ENCODE results near the gene GABBR1. TPM values are rescaled to one million over a fixed set of nuclear protein-coding genes. Genes with fewer than 3 reads are reported as not detected.

The GABBR1 gene
- total RNA-seq, 1 donor from 2014 or later, result 6.3 TPM

DNA sequence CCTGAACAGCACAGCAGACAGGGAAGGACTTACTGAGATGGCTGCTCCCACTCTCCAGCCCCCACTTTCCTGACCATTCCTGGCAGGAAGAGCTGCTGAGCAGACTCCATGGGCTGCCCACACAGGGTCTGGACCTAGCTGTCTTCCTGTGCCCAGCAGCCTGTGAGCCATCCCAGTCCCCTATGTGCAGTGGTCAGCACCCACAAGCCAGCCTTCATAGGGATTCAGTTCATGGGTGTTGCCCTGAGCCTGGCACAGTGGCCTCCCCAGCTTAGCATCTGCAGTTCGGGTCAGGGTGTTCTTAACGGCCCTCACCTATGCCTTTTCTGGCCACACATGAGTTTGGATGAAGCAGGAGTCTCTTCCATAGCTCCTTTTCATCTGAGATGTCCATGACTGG is 105.4 kb downstream of the GABBR1 start:
- Histone ChIP-seq H3K4me3 (ENCODE audit: low read depth, low read length) (no peak overlapping the region), H3K27me3 (ENCODE audit: control insufficient read depth, insufficient read depth, low read length) (no peaks in the 10 kb centered on the region), H3K36me3 (ENCODE audit: control insufficient read depth, insufficient read depth, low read length) (no peaks in the 10 kb centered on the region)
- FAIRE-seq (no peak), DNase-seq (ENCODE audit: low read depth) (no peak)
- TF ChIP-seq, protein P1, sequence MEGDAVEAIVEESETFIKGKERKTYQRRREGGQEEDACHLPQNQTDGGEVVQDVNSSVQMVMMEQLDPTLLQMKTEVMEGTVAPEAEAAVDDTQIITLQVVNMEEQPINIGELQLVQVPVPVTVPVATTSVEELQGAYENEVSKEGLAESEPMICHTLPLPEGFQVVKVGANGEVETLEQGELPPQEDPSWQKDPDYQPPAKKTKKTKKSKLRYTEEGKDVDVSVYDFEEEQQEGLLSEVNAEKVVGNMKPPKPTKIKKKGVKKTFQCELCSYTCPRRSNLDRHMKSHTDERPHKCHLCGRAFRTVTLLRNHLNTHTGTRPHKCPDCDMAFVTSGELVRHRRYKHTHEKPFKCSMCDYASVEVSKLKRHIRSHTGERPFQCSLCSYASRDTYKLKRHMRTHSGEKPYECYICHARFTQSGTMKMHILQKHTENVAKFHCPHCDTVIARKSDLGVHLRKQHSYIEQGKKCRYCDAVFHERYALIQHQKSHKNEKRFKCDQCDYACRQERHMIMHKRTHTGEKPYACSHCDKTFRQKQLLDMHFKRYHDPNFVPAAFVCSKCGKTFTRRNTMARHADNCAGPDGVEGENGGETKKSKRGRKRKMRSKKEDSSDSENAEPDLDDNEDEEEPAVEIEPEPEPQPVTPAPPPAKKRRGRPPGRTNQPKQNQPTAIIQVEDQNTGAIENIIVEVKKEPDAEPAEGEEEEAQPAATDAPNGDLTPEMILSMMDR (IDR thresholded peaks at IDR 0.05; ENCODE audit: insufficient read depth, low read length, severe bottlenecking), result no peak

DNA sequence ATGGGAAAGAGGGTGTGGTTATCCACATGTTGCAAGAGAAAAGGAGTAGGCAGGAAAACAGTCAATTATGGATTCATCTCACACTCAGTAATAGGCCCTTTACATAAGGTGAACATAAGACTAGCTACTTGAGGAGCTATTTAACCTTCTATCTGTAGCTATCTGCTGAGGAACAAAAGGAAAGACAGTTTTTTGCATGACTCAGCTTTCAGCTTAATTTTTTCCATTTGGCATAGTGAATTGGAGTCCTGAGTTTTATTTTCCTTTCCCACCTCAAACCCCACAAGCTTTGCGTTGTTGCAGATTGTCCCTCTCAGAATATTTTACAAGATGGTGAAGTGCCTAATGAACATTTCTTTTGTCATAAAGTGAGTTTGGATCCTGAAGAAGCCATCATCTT is 105.9 kb downstream of the GABBR1 start:
- Histone ChIP-seq H3K27me3 (ENCODE audit: control insufficient read depth, insufficient read depth, low read length) (no peaks in the 10 kb centered on the region), H3K4me3 (ENCODE audit: low read depth, low read length) (no peak overlapping the region), H3K36me3 (ENCODE audit: control insufficient read depth, insufficient read depth, low read length) (no peaks in the 10 kb centered on the region)
- TF ChIP-seq, protein P1 (IDR thresholded peaks at IDR 0.05; ENCODE audit: insufficient read depth, low read length, severe bottlenecking), result no peak
- DNase-seq (ENCODE audit: low read depth), result no peak
- no peak for FAIRE-seq

DNA sequence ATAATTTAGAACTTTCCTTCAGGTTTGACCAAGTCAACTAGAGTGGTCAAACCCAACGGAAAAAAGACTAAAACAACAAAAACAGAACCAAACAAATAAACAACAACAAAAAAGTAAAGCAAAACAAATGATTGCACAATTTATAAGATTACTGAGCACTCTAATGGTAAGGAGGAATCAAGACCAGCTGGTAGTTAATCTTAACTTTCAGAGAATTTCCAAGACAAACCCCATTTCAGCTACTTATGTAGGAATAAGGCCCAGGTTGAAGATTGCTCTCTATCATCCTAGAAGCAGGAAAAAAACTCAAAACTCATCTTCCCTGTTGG is 107.7 kb downstream of the GABBR1 start:
- no peaks in the 10 kb centered on the region for H3K27me3 ChIP-seq (ENCODE audit: control insufficient read depth, insufficient read depth, low read length)
- TF ChIP-seq, protein P1 (IDR thresholded peaks at IDR 0.05; ENCODE audit: insufficient read depth, low read length, severe bottlenecking), result no peak
- no peak for DNase-seq (ENCODE audit: low read depth)

DNA sequence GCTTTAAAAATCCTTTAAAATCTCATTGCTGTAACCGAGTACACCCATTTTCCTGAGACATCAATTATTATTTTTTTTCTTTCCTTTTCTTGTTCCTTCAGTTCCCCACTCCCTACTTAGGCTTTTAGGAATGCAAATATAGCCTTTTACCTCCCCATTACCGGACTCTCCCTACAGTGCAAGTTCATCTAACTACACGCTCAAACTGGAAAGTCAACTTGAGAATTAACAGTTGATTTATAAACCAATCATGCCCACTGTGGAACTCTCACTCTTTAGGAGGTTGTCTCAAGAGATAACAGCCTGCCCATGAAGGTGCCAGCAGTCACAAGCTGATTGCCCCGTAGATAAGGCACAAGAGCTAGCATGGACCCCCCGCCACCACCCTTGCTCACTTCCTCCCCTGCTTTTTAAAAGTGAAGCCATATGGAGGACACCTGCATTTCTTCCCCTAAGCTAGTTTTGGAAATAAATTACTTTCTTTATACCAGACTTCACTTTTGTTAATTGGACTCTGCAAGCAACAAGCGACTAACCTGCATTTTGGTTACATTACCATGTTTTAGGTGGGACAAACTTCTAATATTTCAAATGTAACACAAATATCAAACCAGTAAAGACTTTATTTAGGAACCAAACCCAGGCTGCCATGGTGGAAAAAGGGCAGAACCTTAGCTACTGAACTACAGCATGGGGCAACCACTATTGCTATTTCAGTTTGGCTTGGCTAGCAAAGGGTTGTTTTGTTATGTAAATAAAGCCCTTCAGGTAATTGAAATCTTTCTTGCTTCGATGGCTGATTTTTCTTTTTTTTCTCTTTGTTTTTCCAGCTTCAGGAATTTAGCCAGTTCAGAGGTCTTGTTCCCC is 108.3 kb downstream of the GABBR1 start:
- DNase-seq (ENCODE audit: low read depth) (no peak), FAIRE-seq (no peak)
- no peak overlapping the region for H3K4me3 ChIP-seq (ENCODE audit: low read depth, low read length)
- TF ChIP-seq, protein P1 (IDR thresholded peaks at IDR 0.05; ENCODE audit: insufficient read depth, low read length, severe bottlenecking), result no peak
- H3K36me3 ChIP-seq (ENCODE audit: control insufficient read depth, insufficient read depth, low read length), result no peaks in the 10 kb centered on the region
- no peaks in the 10 kb centered on the region for H3K27me3 ChIP-seq (ENCODE audit: control insufficient read depth, insufficient read depth, low read length)

More for the DNA sequence above, 107.7 kb downstream of the GABBR1 start:
- FAIRE-seq, result no peak
- no peak overlapping the region for H3K4me3 ChIP-seq (ENCODE audit: low read depth, low read length)
- H3K36me3 ChIP-seq (ENCODE audit: control insufficient read depth, insufficient read depth, low read length), result no peaks in the 10 kb centered on the region

DNA sequence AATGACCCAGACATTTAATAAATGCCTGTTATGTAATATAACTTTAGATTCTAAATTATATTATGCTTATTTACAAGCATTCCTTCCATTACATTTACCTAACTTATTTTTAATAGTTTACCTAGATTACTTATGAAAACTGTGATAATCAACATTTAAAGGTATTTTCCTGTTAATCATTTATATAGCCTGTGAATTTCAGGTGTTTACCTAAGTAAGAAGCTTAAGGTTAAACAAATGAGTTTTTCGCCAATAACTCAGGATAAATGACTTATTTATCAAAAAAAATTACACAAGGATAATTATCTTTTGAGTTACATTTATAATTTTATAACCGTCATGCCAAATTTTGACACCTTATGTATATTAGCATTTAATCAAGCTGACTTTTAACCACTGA is 108.9 kb downstream of the GABBR1 start:
- H3K36me3 ChIP-seq (ENCODE audit: control insufficient read depth, insufficient read depth, low read length), result no peaks in the 10 kb centered on the region
- H3K27me3 ChIP-seq (ENCODE audit: control insufficient read depth, insufficient read depth, low read length), result no peaks in the 10 kb centered on the region
- no peak for FAIRE-seq
- DNase-seq (ENCODE audit: low read depth), result no peak
- H3K4me3 ChIP-seq (ENCODE audit: low read depth, low read length), result no peak overlapping the region
- TF ChIP-seq, protein P1 (IDR thresholded peaks at IDR 0.05; ENCODE audit: insufficient read depth, low read length, severe bottlenecking), result no peak

DNA sequence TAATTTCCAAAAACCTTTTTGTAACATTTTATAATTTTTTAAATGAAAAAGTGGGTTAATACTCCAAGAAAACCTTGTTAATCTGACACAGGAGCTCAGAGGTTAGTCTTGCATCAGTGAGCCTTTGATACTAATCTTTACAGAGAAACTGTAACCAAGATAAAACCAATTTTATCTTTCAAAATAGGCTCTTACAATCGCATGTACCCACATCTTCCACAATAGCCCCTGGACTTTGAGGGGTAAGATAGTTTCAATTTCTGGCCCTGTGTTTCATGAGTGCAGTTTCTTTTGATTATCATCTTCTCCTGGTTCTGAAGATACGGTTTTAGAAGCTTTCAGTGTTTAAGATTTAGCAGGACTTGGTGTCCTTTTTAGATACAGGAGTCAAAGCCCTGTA is 110.8 kb downstream of the GABBR1 start:
- Histone ChIP-seq H3K36me3 (ENCODE audit: control insufficient read depth, insufficient read depth, low read length) (no peaks in the 10 kb centered on the region), H3K4me3 (ENCODE audit: low read depth, low read length) (no peak overlapping the region), H3K27me3 (ENCODE audit: control insufficient read depth, insufficient read depth, low read length) (no peaks in the 10 kb centered on the region)
- DNase-seq (ENCODE audit: low read depth) (no peak), FAIRE-seq (no peak)
- TF ChIP-seq, protein P1 (IDR thresholded peaks at IDR 0.05; ENCODE audit: insufficient read depth, low read length, severe bottlenecking), result no peak
